IPS-15b (cell line): ENCODE data around the gene CXorf65.
A peak's percentile ranks its signal among the peaks of the same experiment; 100 is the strongest.

ENCODE experiments used
- H3K27me3 ChIP-seq: one replicate; pipeline ENCODE4 v1.6.1; 2013; ENCODE audit warnings: low read length; ENCODE audit not compliant: control insufficient read depth, insufficient read depth
- H3K36me3 ChIP-seq: one replicate; pipeline ENCODE4 v1.6.1; 2013; ENCODE audit warnings: low read length; ENCODE audit not compliant: control insufficient read depth, insufficient read depth
- H3K4me1 ChIP-seq: one replicate; pipeline ENCODE4 v1.6.1; 2013; ENCODE audit warnings: mild to moderate bottlenecking, low read length; ENCODE audit not compliant: control insufficient read depth, insufficient read depth
- H3K4me3 ChIP-seq: one replicate; pipeline ENCODE4 v1.5.1; 2013; ENCODE audit warnings: low read depth, low read length
- H3K9ac ChIP-seq: one replicate; pipeline ENCODE4 v1.6.1; 2013; ENCODE audit warnings: low read depth, mild to moderate bottlenecking, low read length
- H3K9me3 ChIP-seq: one replicate; pipeline ENCODE4 v1.6.1; 2013; ENCODE audit warnings: mild to moderate bottlenecking, low read length; ENCODE audit not compliant: control insufficient read depth, insufficient read depth

CXorf65 gene

DNA sequence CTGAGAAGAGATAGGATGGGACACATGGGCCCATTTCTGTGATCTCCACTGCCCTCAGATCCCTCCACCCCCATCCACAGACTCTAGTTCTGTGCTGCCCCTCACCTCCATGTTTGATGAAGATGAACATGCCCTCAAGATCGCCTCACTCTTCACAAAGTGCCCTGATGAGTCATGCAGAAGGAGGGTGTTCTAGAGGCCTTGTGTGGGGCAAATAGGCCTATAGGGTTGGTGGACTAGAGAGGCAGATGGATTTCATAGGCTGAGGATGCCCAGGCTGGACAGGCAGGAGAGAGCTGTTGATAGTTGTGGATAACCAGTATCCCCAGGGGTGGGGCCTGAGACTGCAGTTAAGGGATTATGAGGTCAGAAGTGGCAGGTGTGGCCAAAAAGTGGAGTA is at the start of gene CXorf65:
TSS of gene CXorf65 (minus strand) at position 314 of the 400 bp plus-strand sequence. CDS start at position 130, 184 bp downstream.
- Histone ChIP-seq H3K9ac (no peak within 1 kb of the TSS), H3K27me3 (peaks cover 46% of the 10 kb centered on the region), H3K36me3 (no peaks in the 10 kb centered on the region), H3K9me3 (no peaks in the 10 kb centered on the region), H3K4me3 (no peak within 1 kb of the TSS), H3K4me1 (peaks cover 16% of the 10 kb centered on the region)

DNA sequence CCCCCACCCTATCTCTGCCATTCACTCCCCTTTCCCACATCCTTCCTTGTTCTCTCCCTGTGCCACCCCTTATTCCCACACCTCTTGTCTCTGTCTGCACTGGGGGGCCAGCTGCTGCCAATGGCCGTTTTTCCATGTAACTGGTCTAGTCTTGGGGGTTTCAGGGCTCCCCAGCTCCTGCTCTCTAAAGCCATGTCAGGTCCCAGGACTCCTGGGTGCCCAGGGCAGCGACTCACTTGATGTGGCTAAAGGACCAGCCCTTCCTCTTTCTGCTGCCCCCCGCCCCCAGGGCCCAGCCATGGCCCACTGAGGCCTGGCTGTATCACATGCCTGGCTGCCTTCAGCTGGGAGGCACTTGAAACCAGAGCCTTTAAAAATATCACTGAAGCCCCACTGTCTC is 48.1 kb upstream of the CXorf65 start:
- Histone ChIP-seq H3K4me1 (no peaks in the 10 kb centered on the region), H3K4me3 (no peak overlapping the region), H3K36me3 (peaks cover 5% of the 10 kb centered on the region), H3K9me3 (peaks cover 4% of the 10 kb centered on the region), H3K27me3 (no peaks in the 10 kb centered on the region), H3K9ac (no peak overlapping the region)

GRCh38 chrX:71154196-71154595 is 47.7 kb upstream of the CXorf65 start:
- H3K36me3 ChIP-seq, result peaks cover 5% of the 10 kb centered on the region
- H3K9ac ChIP-seq, result no peak overlapping the region
- no peaks in the 10 kb centered on the region for H3K27me3 ChIP-seq
- no peak overlapping the region for H3K4me3 ChIP-seq
- H3K9me3 ChIP-seq, result peaks cover 4% of the 10 kb centered on the region
- no peaks in the 10 kb centered on the region for H3K4me1 ChIP-seq

DNA sequence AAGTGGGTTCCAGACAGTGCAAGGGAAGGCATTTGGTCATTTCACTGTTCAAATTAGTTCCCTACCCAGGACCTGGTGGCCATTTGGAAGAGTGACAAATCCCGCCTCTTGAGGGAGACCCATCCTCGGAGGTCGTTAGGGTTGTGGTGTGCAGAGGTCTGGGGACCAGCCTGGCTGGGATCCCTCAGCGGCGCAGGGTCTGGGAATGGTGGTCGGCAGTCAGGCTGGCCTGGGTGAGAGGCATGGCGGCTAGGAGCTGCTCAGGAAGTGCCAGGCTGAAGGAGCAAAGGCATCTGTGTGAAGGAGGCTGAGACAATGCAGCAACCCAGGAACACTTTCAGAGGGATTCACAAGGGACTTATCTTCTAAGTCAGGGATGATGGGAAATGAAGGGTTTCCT is 44.8 kb upstream of the CXorf65 start:
- H3K4me1 ChIP-seq, result peaks cover under 1% of the 10 kb centered on the region
- H3K27me3 ChIP-seq, result no peaks in the 10 kb centered on the region
- H3K4me3 ChIP-seq, result no peak overlapping the region
- no peak overlapping the region for H3K9ac ChIP-seq
- H3K36me3 ChIP-seq, result no peaks in the 10 kb centered on the region
- H3K9me3 ChIP-seq, result peaks cover under 1% of the 10 kb centered on the region

DNA sequence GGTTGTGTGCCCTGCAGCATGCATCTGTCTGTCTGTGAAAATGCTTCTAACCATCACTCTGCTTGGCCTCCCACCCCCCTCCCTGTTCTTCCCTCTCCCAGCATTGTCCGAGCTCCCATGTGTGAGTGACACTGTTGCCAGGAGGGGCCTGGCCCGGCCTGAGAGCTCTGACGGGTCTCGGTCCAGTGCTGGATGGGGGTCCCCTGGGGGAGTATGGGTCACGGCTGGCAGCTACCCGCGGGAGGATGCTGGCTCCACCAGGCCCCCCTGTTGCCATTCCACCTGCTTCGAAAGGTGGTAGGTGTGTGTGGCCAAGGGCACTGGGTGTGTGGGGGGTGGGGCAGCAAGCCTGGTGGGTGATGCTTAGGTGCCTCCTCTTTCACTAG is 41.7 kb upstream of the CXorf65 start:
- Histone ChIP-seq H3K9ac (no peak overlapping the region), H3K4me3 (no peak overlapping the region), H3K36me3 (no peaks in the 10 kb centered on the region), H3K9me3 (no peaks in the 10 kb centered on the region), H3K4me1 (peaks cover 3% of the 10 kb centered on the region), H3K27me3 (no peaks in the 10 kb centered on the region)

DNA sequence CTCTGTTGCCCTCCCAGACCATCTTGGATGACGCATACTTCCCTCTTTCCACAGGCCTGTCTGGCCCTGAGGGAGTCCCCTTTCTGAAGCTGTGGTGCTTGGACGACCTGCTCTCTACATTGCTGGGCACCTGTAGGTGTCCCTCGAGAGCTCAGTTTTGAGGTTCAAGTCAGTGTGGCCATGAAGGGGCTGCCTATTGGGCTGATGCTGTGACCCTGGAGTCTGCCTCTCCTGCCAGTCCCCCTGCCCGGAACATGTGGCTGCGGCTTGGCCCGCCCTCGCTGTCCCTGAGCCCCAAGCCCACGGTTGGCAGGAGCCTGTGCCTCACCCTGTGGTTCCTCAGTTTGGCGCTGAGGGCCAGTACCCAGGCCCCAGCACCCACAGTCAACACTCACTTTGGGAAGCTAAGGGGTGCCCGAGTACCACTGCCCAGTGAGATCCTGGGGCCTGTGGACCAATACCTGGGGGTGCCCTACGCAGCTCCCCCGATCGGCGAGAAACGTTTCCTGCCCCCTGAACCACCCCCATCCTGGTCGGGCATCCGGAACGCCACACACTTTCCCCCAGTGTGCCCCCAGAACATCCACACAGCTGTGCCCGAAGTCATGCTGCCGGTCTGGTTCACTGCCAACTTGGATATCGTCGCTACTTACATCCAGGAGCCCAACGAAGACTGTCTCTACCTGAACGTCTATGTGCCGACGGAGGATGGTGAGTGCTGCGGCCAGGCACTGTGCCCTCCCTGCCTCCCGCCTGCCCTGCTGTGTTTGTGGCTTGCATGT is 41.1 kb upstream of the CXorf65 start:
- Histone ChIP-seq H3K4me3 (no peak overlapping the region), H3K27me3 (no peaks in the 10 kb centered on the region), H3K9me3 (no peaks in the 10 kb centered on the region), H3K36me3 (no peaks in the 10 kb centered on the region), H3K9ac (no peak overlapping the region), H3K4me1 (peaks cover 3% of the 10 kb centered on the region)

- no peaks in the 10 kb centered on the region for H3K36me3 ChIP-seq
- H3K4me1 ChIP-seq, result peaks cover 3% of the 10 kb centered on the region
- H3K9ac ChIP-seq, result no peak within 1 kb of the TSS
- peak within 1 kb of the TSS; percentile 54 for H3K4me3 ChIP-seq
- H3K27me3 ChIP-seq, result no peaks in the 10 kb centered on the region
- H3K9me3 ChIP-seq, result no peaks in the 10 kb centered on the region
Observed at GRCh38 chrX:71144651-71145050, 38.1 kb upstream of the CXorf65 start, which contains the start of gene NLGN3. NLGN3 (plus strand) TSS chrX:71144841; CDS start chrX:71147750, 2,909 bp downstream.

DNA sequence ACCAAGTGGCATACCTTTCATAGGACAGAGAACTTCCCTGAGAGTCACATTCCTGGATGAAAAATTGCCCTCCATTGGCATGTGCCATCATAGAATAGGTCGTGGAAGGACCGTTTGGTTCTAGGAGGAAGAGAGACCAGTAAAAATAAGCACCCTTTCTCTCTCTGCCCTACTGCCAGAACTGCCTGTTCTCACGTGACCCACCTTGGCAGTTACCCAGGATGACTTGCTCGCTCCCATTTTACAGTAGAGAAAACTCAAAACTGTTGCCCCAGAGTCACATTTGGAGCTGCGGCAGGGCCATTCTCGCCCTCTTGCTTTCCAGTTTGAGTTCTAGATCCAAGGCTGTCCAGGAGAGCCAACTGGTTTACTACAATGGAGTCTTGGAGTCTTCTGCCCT is 37.0 kb upstream of the CXorf65 start:
- Histone ChIP-seq H3K9me3 (peaks cover 3% of the 10 kb centered on the region), H3K36me3 (no peaks in the 10 kb centered on the region)

DNA sequence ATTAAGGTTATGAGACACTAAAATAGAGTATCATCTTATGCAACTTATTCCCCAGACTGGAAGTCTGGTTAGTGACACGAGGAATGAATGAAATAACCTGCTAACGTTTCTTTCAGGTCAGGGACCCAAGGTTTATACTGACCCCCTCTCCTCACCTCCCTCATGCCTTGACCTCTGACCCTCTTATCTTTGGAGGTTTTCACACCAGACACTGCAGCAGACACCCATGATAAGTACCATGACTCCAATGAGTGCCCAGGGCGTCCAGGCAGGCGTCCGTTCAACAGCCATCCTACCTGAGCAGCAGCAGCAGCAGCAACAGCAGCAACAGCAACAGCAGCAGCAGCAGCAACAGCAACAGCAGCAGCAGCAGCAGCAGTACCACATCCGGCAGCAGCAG is 33.9 kb upstream of the CXorf65 start:
- peaks cover 3% of the 10 kb centered on the region for H3K9me3 ChIP-seq
- H3K9ac ChIP-seq, result no peak overlapping the region
- H3K27me3 ChIP-seq, result no peaks in the 10 kb centered on the region
- peaks cover 7% of the 10 kb centered on the region for H3K36me3 ChIP-seq
- no peaks in the 10 kb centered on the region for H3K4me1 ChIP-seq
- H3K4me3 ChIP-seq, result no peak overlapping the region

More for the DNA sequence above, 37.0 kb upstream of the CXorf65 start:
- Histone ChIP-seq H3K4me3 (no peak overlapping the region), H3K4me1 (peaks cover 3% of the 10 kb centered on the region), H3K27me3 (no peaks in the 10 kb centered on the region), H3K9ac (no peak overlapping the region)

DNA sequence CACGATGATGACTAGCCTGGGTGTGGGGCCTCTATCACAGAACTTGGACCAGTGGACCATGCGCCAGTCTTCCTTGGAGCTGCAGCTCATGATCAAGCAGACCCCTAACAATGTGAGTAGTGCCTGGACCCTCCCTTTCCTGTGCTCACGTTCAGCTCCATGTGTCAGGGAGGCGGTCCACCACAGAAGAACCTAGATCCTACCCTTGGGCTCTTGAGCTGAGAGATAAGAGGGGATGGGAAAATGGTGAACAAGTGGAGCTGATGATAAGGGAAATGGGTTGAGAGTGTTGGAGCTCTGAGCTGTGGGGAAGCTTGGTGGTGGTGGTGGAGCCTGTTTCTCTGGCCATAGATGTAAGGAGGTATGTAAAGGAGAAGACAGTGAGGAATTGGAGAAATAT is 25.0 kb upstream of the CXorf65 start:
- Histone ChIP-seq H3K9ac (no peak overlapping the region), H3K4me3 (no peak overlapping the region), H3K36me3 (peaks cover 12% of the 10 kb centered on the region), H3K4me1 (no peaks in the 10 kb centered on the region), H3K9me3 (peaks cover 2% of the 10 kb centered on the region), H3K27me3 (no peaks in the 10 kb centered on the region)

GRCh38 chrX:71128915-71129765 is 22.6 kb upstream of the CXorf65 start:
- Histone ChIP-seq H3K4me1 (no peaks in the 10 kb centered on the region), H3K9ac (no peak overlapping the region), H3K27me3 (no peaks in the 10 kb centered on the region), H3K36me3 (peaks cover 7% of the 10 kb centered on the region), H3K9me3 (peaks cover 8% of the 10 kb centered on the region), H3K4me3 (no peak overlapping the region)
